Esophagus muscularis mucosa (tissue), 4 donors: ENCODE measurements around the gene SLC35C1. TPM values are rescaled to one million over a fixed set of nuclear protein-coding genes. Genes with fewer than 3 reads are reported as not detected.

ENCODE experiments used
- DNase-seq: peaks from one replicate; pipeline ENCODE4 v3.0.0-alpha.2; 2017; ENCODE audit errors: extremely low spot score
- H3K27ac ChIP-seq, 4 donors: fragments of 200-600 bp; sonication (generic); replicated peaks in 1 of 4; 1 replicate in 3 of 4; 2 replicates in 1 of 4; pipeline ENCODE4 v1.5.1; 2016 to 2019; ENCODE audit warnings: mild to moderate bottlenecking in 1 of 4
- H3K27me3 ChIP-seq, 4 donors: fragments of 200-600 bp; sonication (generic); one replicate each; pipeline versions ENCODE4 v1.5.1 to v1.6.0; 2016 to 2019
- H3K36me3 ChIP-seq, 4 donors: fragments of 200-600 bp; sonication (generic); one replicate each; pipeline ENCODE4 v1.5.1; 2016 to 2019
- H3K4me1 ChIP-seq, 4 donors: fragments of 200-600 bp; sonication (generic); one replicate each; pipeline ENCODE4 v1.5.1; 2016 to 2019
- H3K4me3 ChIP-seq, 4 donors: fragments of 200-600 bp; sonication (generic); 1 replicate in 2 of 4; 2 replicates in 2 of 4; pipeline ENCODE4 v1.5.1; 2016 to 2019; ENCODE audit warnings: mild to moderate bottlenecking in 4 of 4, moderate library complexity in 1 of 4
- H3K9me3 ChIP-seq, 4 donors: fragments of 200-600 bp; sonication (generic); 1 replicate in 3 of 4; 2 replicates in 1 of 4; pipeline ENCODE4 v1.5.1; 2016 to 2019
- EP300 ChIP-seq: sonication (generic); formaldehyde crosslinking; IDR thresholded peaks from one replicate; pipeline ENCODE4 v1.6.1; 2017; ENCODE audit warnings: antibody characterized with exemption
- POLR2A ChIP-seq: fragments of 450-650 bp; IDR thresholded peaks from one replicate; pipeline ENCODE4 v1.6.1; 2017; ENCODE audit warnings: antibody characterized with exemption, moderate library complexity, mild to moderate bottlenecking, low read depth
- POLR2AphosphoS5 ChIP-seq, 2 donors: sonication (generic); formaldehyde crosslinking; IDR thresholded peaks; one replicate each; pipeline ENCODE4 v1.6.1; 2017; ENCODE audit warnings: antibody characterized with exemption in 2 of 2
- WGBS: methylation state at CpG from one replicate; pipeline ENCODE4 v1.1.5; 2018; 5-methylcytosine and 5-hydroxymethylcytosine counted together
- intact Hi-C: fragments of 100-400 bp; cut with DNase I; formaldehyde crosslinking; loops from one replicate; pipeline ENCODE4 v1.15.1; 2023
- total RNA-seq, 4 donors: library from RNA; depleted of rRNA; stranded (reverse); fragments of >200 nt; gene quantifications; one replicate each; pipeline versions ENCODE4 v1.1.0 to v1.2.1, GENCODE V29; 2016
- TF ChIP-seq, protein P1 (sequence below), 3 experiments: fragments of 200-600 bp in 2 of 3; fragments of 450-650 bp in 1 of 3; sonication (generic) in 2 of 3; IDR thresholded peaks; one replicate each; pipeline ENCODE4 v1.5.1; 2017 to 2019; ENCODE audit warnings: antibody characterized with exemption in 3 of 3, mild to moderate bottlenecking in 2 of 3, moderate library complexity in 1 of 3

SLC35C1 gene
- total RNA-seq, 4 donors from 2014 or later = 9.6 to 18.0 (median 13.1) TPM

DNA sequence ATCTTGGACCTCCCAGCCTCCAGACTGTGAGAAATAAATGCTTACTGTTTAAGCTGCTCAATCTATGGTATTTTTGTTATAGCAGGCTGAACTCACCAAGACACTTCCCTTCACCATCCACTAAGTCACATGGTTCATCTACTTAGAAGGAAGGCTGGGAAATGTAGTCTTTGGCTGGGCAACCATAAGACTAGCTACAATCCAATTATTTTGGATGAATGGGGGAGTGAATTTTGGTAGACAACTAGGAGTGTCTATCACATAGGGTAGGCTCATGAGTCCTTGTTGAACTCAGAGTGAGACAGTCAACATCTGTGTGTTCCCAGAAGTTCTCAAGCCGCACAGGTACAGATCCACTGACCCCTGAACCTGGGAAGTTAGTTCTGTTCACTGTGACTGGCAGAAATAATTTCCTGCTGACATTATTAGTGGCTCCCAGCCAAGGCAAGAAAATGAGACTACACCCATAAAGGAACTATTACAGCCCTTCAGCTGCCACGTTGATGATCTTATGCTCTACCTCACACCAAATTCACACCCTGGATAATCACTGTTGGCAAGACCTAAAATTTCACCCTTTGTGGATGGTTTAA, 3.1 kb upstream of the SLC35C1 start:
- Histone ChIP-seq H3K9me3 (no peaks in the 10 kb centered on the region), H3K4me3 (no peak overlapping the region), H3K27ac (no peak overlapping the region), H3K4me1 (peaks cover 14 to 24% (median 22%) of the 10 kb centered on the region in 4 donors), H3K36me3 (no peaks in the 10 kb centered on the region), H3K27me3 (no peaks in the 10 kb centered on the region)
- intact Hi-C loops = no loop called here
- 79% methylated on average over 2 of the region's 2 CpGs for WGBS
- TF ChIP-seq, protein P1, sequence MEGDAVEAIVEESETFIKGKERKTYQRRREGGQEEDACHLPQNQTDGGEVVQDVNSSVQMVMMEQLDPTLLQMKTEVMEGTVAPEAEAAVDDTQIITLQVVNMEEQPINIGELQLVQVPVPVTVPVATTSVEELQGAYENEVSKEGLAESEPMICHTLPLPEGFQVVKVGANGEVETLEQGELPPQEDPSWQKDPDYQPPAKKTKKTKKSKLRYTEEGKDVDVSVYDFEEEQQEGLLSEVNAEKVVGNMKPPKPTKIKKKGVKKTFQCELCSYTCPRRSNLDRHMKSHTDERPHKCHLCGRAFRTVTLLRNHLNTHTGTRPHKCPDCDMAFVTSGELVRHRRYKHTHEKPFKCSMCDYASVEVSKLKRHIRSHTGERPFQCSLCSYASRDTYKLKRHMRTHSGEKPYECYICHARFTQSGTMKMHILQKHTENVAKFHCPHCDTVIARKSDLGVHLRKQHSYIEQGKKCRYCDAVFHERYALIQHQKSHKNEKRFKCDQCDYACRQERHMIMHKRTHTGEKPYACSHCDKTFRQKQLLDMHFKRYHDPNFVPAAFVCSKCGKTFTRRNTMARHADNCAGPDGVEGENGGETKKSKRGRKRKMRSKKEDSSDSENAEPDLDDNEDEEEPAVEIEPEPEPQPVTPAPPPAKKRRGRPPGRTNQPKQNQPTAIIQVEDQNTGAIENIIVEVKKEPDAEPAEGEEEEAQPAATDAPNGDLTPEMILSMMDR (IDR thresholded peaks at IDR 0.05) = no peak
- TF ChIP-seq POLR2AphosphoS5 (IDR thresholded peaks at IDR 0.05) = no peak
- TF ChIP-seq EP300 = no peak
- no peak for TF ChIP-seq POLR2A
- DNase-seq = no peak

DNA sequence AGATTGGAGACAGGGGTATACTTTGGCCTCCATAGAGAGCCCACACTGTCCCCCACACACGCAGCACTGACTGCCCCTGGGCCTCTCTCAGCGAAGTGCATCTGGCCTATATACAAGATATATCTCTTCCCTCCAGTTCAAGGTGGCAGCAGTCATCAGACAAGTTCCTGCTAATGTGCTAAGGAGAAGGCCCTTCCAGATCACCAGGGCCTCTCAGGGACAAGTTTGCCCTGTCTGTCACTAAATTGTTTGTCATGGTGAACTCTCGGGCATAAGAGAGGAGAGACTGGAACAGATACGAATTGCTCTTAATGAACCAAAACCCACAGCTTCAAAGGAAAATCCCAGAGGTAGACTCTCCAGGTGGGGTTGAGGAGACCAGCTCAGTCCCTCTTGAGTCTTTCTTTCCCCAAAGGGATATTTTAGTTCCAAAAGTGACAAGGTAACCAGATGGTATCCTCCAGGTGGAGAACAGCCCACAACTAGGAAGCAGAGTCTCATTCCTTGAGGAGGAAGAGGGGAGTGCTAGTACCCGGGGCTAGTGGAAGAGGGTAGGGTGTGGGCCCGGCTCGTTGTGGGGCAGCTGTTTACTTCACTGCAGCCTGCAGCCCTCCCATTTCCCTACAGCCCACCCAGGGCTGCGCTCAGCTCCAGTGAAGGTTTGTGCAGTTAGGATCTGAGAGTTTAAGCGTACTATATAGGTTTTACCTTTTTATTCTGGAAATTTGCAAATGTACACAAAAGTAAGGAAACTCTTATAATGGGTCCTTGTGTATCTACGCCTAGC, 2.2 kb upstream of the SLC35C1 start:
- TF ChIP-seq EP300 = no peak
- TF ChIP-seq, protein P1 (IDR thresholded peaks at IDR 0.05) = no peak
- TF ChIP-seq POLR2A = no peak
- no peak for TF ChIP-seq POLR2AphosphoS5 (IDR thresholded peaks at IDR 0.05)
- peaks cover 0 to 5% (median under 1%) of the 10 kb centered on the region in 4 donors for H3K36me3 ChIP-seq
- H3K27ac ChIP-seq = no peak overlapping the region
- intact Hi-C loops = no loop called here
- 91% methylated on average over 10 of the region's 10 CpGs for WGBS
- no peaks in the 10 kb centered on the region for H3K27me3 ChIP-seq
- no peaks in the 10 kb centered on the region for H3K9me3 ChIP-seq
- H3K4me3 ChIP-seq = no peak overlapping the region
- no peak for DNase-seq
- peaks cover 22 to 33% (median 31%) of the 10 kb centered on the region in 4 donors for H3K4me1 ChIP-seq

DNA sequence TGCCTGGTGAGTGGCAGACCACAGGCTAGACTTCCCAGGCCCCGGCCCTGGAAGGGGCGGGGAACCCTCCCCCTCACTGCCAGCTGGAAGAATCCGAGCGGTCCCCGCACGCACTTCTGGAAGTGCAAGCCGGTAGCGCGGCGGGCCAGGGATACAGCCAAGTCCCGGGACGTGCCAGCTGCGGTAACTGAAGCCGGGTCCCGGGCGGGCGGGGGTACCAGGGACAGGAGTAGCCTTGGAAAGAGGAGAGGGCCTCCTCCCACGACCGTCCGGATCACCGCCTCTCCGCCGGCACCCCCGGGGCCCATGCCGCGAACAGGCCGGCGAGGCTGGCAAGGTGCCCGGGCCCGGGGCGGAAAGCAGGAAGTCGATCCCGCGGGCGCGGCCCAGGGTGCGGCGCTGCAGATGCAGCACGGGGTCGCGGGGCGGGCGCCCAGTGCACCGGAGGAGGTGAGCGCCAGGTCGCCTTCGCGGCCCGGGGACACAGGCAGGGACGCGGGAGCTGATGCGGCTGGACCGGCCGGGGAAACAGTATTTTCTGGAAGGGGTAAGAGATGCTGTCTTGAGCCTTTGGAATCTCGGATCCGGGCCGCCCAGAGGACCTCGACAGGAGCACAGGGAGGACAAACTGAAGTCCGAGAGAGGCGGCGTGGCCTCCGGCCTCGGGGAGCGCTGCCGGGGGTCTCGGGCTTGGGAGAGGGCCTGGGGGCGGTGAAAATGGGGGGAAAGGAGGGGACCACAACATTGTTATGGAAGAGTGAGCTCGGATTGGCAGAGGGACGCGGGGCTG, 783 bp upstream of the SLC35C1 start:
- H3K27me3 ChIP-seq = no peaks in the 10 kb centered on the region
- no peaks in the 10 kb centered on the region for H3K9me3 ChIP-seq
- under 1% methylated on average over 21 of the region's 70 CpGs for WGBS
- H3K36me3 ChIP-seq = peaks cover 0 to 16% (median 8%) of the 10 kb centered on the region in 4 donors
- H3K4me3 ChIP-seq = peak overlapping the region; percentile 78 to 90 (median 86)
- intact Hi-C loops = no loop called here
- TF ChIP-seq EP300 (no peak), POLR2AphosphoS5 (IDR thresholded peaks at IDR 0.05) (peak in 1 of 2 donors; percentile 69), POLR2A (peak; percentile 11)
- TF ChIP-seq, protein P1 (IDR thresholded peaks at IDR 0.05) = no peak
- H3K4me1 ChIP-seq = peaks cover 28 to 45% (median 43%) of the 10 kb centered on the region in 4 donors
- peak overlapping the region; percentile 86 to 94 (median 93) for H3K27ac ChIP-seq
- DNase-seq = no peak

DNA sequence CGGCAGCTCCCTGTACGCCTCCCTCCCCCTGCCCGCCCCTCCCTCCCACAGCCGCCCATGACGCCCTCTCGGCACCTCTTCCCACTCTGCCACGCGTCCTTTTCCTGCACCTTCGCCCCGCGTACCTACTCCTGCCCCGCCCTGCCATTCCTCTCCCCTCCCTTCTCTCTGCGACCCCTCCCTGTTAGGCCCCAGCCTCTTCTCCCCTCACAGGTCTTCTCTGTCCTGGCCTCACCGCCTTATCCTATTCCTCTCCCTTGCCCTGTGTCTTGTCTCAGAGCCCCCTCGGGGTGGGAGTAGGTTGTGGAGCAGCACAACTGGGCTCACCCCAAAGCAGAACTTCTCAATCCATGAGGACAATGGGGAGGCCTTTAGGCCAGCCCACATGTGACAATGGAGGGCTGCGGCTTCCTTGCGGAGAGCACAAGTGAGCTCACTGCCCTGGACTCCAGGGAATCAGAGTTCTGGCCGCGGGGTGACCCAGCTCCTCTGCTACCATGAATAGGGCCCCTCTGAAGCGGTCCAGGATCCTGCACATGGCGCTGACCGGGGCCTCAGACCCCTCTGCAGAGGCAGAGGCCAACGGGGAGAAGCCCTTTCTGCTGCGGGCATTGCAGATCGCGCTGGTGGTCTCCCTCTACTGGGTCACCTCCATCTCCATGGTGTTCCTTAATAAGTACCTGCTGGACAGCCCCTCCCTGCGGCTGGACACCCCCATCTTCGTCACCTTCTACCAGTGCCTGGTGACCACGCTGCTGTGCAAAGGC, 539 bp downstream of the SLC35C1 start:
- H3K4me3 ChIP-seq = peak overlapping the region; percentile 78 to 90 (median 86)
- WGBS = 7% methylated on average over 16 of the region's 29 CpGs
- no peak for DNase-seq
- peak overlapping the region; percentile 86 to 94 (median 93) for H3K27ac ChIP-seq
- TF ChIP-seq EP300 = no peak
- TF ChIP-seq, protein P1 (IDR thresholded peaks at IDR 0.05) = no peak
- no peak for TF ChIP-seq POLR2A
- TF ChIP-seq POLR2AphosphoS5 (IDR thresholded peaks at IDR 0.05) = no peak
- H3K4me1 ChIP-seq = peaks cover 28 to 54% (median 44%) of the 10 kb centered on the region in 4 donors
- peaks cover 0 to 27% (median 21%) of the 10 kb centered on the region in 4 donors for H3K36me3 ChIP-seq
- intact Hi-C loops = loop anchor here (5.0 kb wide), 1 partner anchor 37 kb away; no protein-coding TSS in a partner anchor
- no peaks in the 10 kb centered on the region for H3K9me3 ChIP-seq
- H3K27me3 ChIP-seq = no peaks in the 10 kb centered on the region
